Measurements from ENCODE around the gene TRAPPC2B.

Gene TRAPPC2B

DNA sequence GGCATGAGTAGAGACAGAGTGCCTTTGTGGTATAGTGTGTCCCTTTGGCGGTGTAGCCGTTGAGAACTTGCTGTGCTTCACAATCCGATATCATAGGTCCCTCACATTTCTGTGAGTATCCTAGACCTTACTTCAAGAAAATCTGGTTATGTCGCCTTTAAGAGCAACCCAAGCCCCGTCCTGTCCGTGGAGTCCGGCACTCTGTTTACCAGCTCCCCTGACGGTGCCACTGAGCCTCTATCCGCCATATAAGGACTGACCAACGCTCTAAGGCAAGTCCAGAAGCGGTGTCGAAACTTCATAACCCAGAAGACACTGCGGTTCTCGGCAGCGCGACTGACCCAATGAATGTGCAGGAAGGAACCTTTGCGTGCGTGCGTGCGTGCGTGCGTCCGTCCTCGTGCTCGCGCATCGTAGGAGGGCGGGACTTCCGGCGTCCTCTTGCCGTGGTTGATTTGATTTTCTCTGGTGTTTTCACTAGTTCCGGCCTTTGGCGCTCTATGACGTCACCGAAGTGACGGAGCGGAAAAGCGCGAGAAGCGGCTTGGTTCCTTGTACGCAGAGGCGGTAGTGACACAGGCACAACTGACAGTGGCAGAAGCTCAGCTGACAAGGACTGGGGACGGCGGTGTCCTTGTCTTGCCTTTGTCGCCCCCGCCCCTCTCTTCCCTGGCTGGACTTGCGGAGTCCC is at the start of gene TRAPPC2B, which contains the start of gene ZNF547:
TSS of gene TRAPPC2B (plus strand) at position 555 of the 691 bp plus-strand sequence. CDS start 1,283 bp downstream, outside the sequence.
TSS of gene ZNF547 (plus strand) at position 555 of the 691 bp plus-strand sequence. CDS start 5,005 bp downstream, outside the sequence.
- peak within 1 kb of the TSS; percentile 82 for H3K27ac ChIP-seq
- TF ChIP-seq ZFX (IDR thresholded peaks at IDR 0.05; ENCODE audit: borderline replicate concordance) (no peak), CTCF (IDR thresholded peaks at IDR 0.05) (no peak)

GRCh38 chr19:57314146-57314545 is 49.2 kb upstream of the TRAPPC2B start:
- no peak overlapping the region for H3K27ac ChIP-seq
- TF ChIP-seq ZFX (IDR thresholded peaks at IDR 0.05; ENCODE audit: borderline replicate concordance) (no peak), CTCF (IDR thresholded peaks at IDR 0.05) (no peak)

DNA sequence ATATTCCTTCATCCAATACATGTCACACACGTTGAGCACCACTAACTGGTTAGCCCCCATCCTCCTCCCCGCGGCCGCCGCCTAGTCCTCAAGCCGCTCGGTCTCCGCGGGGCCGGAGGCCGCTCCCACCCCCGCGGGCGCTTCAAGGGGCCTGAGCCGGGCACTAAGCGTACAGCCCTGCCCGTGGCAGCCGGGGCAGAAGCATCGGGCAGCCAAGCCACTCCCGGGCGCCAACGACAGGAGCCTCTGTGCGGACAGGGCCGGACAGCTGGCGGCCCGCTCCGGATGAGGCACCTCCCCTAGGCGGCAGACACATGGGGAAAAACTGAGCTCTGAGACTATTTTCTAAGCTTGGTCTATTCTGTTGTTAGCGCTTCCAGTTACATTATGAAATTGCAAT is 45.8 kb upstream of the TRAPPC2B start:
- TF ChIP-seq ZFX (IDR thresholded peaks at IDR 0.05; ENCODE audit: borderline replicate concordance) (no peak), CTCF (IDR thresholded peaks at IDR 0.05) (no peak)
- H3K27ac ChIP-seq, result no peak overlapping the region

DNA sequence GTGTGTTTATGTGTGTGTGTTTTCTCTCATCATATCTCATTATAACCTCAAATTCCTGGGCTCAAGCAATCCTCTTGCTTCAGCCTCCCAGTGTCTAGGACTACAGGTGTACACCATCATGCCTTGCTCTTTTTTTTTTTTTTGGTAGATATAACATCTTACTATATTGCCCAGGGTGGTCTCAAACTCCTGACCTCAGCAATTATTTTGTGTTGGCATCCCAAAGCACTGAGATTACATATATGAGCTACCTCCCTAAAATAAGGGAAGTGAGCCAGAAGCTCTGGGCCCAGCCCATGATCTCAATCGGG is 43.5 kb upstream of the TRAPPC2B start:
- no peak for TF ChIP-seq CTCF (IDR thresholded peaks at IDR 0.05)
- TF ChIP-seq ZFX (IDR thresholded peaks at IDR 0.05; ENCODE audit: borderline replicate concordance), result no peak
- peak overlapping the region; percentile 73 for H3K27ac ChIP-seq

DNA sequence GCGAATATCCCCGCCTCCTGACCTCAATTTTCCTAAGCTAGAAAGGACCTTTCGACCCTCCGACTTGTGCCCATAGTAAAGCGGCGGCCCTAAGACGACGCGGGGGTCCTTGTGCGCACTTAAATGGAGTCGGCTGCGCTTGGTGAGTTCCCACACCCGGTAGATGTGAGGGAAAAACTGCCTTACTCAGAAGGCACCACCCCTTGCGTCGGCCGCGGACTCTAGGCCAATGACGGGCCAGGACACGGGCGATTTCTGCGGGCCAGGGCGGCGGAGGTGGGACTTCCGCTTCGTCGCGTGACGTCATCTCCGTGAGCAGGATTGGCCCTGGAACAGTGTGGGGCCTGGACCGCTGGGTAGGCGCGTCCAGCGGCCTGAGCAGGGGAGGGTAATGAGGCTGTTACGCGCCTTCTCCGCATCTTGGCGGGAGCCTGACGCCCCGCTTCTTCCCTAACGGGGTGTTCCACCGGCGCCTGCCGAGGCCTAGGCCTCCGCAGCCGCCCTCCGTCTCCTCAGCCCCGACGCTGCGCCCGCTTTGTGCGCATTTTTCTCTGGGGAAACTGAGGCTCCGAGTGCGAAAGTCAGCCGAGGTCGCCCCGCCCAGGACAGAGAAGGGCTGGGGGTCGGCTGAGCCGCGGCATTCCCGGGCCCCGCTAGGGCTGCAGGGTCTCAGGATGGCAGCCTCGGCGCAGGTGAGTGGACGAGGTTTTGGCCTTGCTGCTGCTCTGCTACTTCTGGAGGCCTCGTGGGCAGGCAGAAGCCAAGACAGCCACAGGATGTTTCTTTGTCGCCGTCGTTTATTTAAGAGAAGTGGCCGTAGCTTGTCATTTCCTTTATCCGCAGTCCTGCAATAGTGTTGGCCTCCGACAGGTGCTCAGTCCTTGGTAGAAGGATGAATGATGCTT is 42.9 kb upstream of the TRAPPC2B start, which contains the start of gene ZNF543:
TSS of gene ZNF543 (plus strand) at position 293 of the 905 bp plus-strand sequence. CDS start at position 675, 382 bp downstream.
- H3K27ac ChIP-seq, result peak within 1 kb of the TSS; percentile 73
- TF ChIP-seq ZFX (IDR thresholded peaks at IDR 0.05; ENCODE audit: borderline replicate concordance) (no peak), CTCF (IDR thresholded peaks at IDR 0.05) (no peak)

DNA sequence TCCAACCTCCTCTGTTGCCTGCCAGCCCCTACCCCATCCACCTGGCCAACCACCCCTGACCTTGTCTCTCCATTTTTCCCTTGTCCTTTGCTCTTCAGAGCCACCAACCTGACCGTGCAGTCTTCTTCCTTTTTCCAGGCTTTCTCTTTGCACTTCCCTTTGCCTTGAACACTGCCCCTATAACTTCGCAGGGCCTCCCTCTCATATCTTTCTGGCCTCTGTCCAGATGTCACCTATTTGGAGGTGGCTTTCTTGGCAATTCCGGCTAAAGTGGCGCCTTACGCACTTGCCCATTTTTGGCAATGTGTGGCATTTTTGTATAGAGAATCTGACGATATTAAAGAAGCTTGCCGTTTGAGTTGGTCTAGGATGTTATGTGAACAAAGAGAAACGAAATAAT is 42.2 kb upstream of the TRAPPC2B start:
- TF ChIP-seq ZFX (IDR thresholded peaks at IDR 0.05; ENCODE audit: borderline replicate concordance), result no peak
- no peak for TF ChIP-seq CTCF (IDR thresholded peaks at IDR 0.05)
- H3K27ac ChIP-seq, result peak overlapping the region; percentile 73

Measured in 22Rv1 (cell line).